Tibial artery (tissue), 4 donors: ENCODE measurements around the gene FYTTD1.

Experiments
- DNase-seq, 2 donors: peaks; one replicate each; pipeline ENCODE4 v3.0.0-alpha.2; 2019
- H3K27ac ChIP-seq, 2 donors: fragments of 200-600 bp; sonication (generic) in 1 of 2; 1 replicate in 1 of 2; 2 replicates in 1 of 2; pipeline ENCODE4 v1.5.1; 2018 to 2019; ENCODE audit warnings: mild to moderate bottlenecking in 1 of 2
- H3K27me3 ChIP-seq, 2 donors: fragments of 200-600 bp; sonication (generic) in 1 of 2; one replicate each; pipeline versions ENCODE4 v1.5.1 to v1.6.0; 2016 to 2019
- H3K36me3 ChIP-seq, 3 donors: fragments of 200-600 bp; sonication (generic) in 2 of 3; one replicate each; pipeline ENCODE4 v1.5.1; 2016 to 2019; ENCODE audit warnings: mild to moderate bottlenecking in 2 of 3
- H3K4me1 ChIP-seq, 4 donors: fragments of 200-600 bp; sonication (generic) in 2 of 4; 1 replicate in 3 of 4; 2 replicates in 1 of 4; pipeline ENCODE4 v1.5.1; 2016 to 2019
- H3K4me3 ChIP-seq, 2 donors: fragments of 200-600 bp; sonication (generic) in 1 of 2; 1 replicate in 1 of 2; 2 replicates in 1 of 2; pipeline ENCODE4 v1.5.1; 2018 to 2019; ENCODE audit warnings: mild to moderate bottlenecking in 2 of 2
- H3K9me3 ChIP-seq, 3 donors: fragments of 200-600 bp; sonication (generic) in 1 of 3; one replicate each; pipeline ENCODE4 v1.5.1; 2016 to 2019
- intact Hi-C: fragments of 100-400 bp; cut with DNase I; formaldehyde crosslinking; loops from one replicate; pipeline ENCODE4 v1.15.0; 2023; ENCODE audit warnings: low total_unique reads
- TF ChIP-seq, protein P1 (sequence below), 2 experiments: fragments of 200-600 bp in 1 of 2; fragments of 450-650 bp in 1 of 2; IDR thresholded peaks; one replicate each; pipeline ENCODE4 v1.5.1; 2017 to 2019; ENCODE audit warnings: antibody characterized with exemption in 2 of 2, mild to moderate bottlenecking in 1 of 2, moderate library complexity in 1 of 2

Gene FYTTD1

DNA sequence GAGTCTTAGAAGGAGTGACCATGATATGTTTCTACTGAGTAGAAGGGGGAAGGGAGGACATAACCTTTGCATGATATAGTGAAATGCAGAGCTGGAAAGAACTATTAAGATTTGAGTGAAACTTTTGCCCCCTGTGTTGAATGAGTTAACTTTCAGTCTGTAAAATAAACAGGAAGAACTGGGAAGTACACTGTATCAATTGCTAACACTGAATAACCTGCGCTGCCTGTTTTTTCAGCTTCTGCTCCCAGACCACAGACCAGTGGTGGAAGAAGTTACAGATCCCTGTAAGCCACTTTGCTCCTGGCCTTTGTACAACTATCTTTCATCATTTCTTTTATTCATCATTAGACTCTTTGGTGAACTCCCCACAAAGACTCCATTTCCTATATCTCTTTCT is 37.7 kb downstream of the FYTTD1 start:
- intact Hi-C loops = no loop called here
- TF ChIP-seq, protein P1, sequence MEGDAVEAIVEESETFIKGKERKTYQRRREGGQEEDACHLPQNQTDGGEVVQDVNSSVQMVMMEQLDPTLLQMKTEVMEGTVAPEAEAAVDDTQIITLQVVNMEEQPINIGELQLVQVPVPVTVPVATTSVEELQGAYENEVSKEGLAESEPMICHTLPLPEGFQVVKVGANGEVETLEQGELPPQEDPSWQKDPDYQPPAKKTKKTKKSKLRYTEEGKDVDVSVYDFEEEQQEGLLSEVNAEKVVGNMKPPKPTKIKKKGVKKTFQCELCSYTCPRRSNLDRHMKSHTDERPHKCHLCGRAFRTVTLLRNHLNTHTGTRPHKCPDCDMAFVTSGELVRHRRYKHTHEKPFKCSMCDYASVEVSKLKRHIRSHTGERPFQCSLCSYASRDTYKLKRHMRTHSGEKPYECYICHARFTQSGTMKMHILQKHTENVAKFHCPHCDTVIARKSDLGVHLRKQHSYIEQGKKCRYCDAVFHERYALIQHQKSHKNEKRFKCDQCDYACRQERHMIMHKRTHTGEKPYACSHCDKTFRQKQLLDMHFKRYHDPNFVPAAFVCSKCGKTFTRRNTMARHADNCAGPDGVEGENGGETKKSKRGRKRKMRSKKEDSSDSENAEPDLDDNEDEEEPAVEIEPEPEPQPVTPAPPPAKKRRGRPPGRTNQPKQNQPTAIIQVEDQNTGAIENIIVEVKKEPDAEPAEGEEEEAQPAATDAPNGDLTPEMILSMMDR (IDR thresholded peaks at IDR 0.05) = no peak
- H3K27me3 ChIP-seq = no peaks in the 10 kb centered on the region
- H3K27ac ChIP-seq = no peak overlapping the region
- peaks cover 2 to 30% (median 19%) of the 10 kb centered on the region in 3 donors for H3K36me3 ChIP-seq
- H3K4me1 ChIP-seq = no peaks in the 10 kb centered on the region
- no peak for DNase-seq
- H3K9me3 ChIP-seq = no peaks in the 10 kb centered on the region
- H3K4me3 ChIP-seq = no peak overlapping the region

- Histone ChIP-seq H3K27me3 (no peaks in the 10 kb centered on the region), H3K36me3 (peaks cover 0 to 13% (median 7%) of the 10 kb centered on the region in 3 donors), H3K9me3 (no peaks in the 10 kb centered on the region), H3K27ac (no peak overlapping the region), H3K4me3 (no peak overlapping the region), H3K4me1 (peaks cover 0 to 19% (median 12%) of the 10 kb centered on the region in 4 donors)
- DNase-seq = no peak
- intact Hi-C loops = no loop called here
- TF ChIP-seq, protein P1 (IDR thresholded peaks at IDR 0.05) = no peak
Measured at GRCh38 chr3:197789309-197789708, 39.6 kb downstream of the FYTTD1 start.

- intact Hi-C loops = no loop called here
- Histone ChIP-seq H3K36me3 (peaks cover 0 to 7% (median 7%) of the 10 kb centered on the region in 3 donors), H3K9me3 (no peaks in the 10 kb centered on the region), H3K27ac (no peak overlapping the region), H3K4me1 (peaks cover 0 to 26% (median 16%) of the 10 kb centered on the region in 4 donors), H3K4me3 (no peak overlapping the region), H3K27me3 (no peaks in the 10 kb centered on the region)
- TF ChIP-seq, protein P1 (IDR thresholded peaks at IDR 0.05) = no peak
- DNase-seq = no peak
Measured at GRCh38 chr3:197790033-197790432, 40.4 kb downstream of the FYTTD1 start.

DNA sequence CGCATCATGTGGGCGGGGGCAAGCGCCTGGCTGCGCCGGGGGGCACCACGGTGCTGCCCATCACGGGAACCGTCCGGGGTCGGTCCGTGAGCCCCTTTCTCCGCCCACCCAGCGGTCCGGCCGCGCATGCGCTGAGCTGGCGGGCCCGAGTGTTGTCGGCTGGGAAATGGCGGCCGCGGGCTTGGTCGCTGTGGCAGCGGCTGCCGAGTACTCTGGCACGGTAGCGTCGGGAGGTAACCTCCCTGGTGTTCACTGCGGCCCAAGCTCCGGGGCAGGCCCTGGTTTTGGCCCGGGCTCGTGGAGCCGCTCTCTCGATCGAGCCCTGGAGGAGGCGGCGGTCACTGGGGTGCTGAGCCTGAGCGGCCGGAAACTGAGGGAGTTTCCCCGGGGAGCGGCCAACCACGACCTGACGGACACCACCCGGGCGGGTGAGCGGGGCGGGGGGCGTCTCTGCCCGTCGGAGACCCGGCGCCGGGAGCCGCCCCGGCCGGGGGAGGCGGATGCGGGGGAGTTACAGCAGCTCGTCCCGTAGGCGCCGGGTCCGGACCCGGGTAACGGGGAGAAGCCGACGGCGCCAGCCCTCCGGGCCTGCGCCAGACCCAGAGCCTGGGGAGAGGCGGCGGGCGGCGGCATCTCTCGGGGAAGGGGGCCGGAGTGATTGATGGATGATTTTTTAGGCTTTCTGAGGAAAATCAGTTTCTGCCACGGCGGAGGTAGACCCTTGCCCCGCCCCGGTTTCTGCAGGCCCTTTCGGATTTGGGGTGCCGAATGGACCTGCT is 41.6 kb downstream of the FYTTD1 start, which contains the start of gene LRCH3:
TSS of gene LRCH3 (plus strand) at position 142 of the 779 bp plus-strand sequence. CDS start at position 167, 25 bp downstream.
- H3K9me3 ChIP-seq = no peaks in the 10 kb centered on the region
- H3K4me3 ChIP-seq = peak within 1 kb of the TSS; percentile 71 to 76
- no peaks in the 10 kb centered on the region for H3K27me3 ChIP-seq
- H3K36me3 ChIP-seq = no peaks in the 10 kb centered on the region
- peak; percentile 76 to 88 for DNase-seq
- intact Hi-C loops = no loop called here
- TF ChIP-seq, protein P1 (IDR thresholded peaks at IDR 0.05) = no peak
- H3K4me1 ChIP-seq = peaks cover 0 to 38% (median 17%) of the 10 kb centered on the region in 4 donors
- peak within 1 kb of the TSS; percentile 92 to 95 for H3K27ac ChIP-seq

GRCh38 chr3:197791892-197792647 is 42.4 kb downstream of the FYTTD1 start:
- DNase-seq = no peak
- Histone ChIP-seq H3K27ac (peak overlapping the region; percentile 92 to 95), H3K4me1 (peaks cover 0 to 43% (median 17%) of the 10 kb centered on the region in 4 donors), H3K9me3 (no peaks in the 10 kb centered on the region), H3K27me3 (no peaks in the 10 kb centered on the region), H3K36me3 (no peaks in the 10 kb centered on the region), H3K4me3 (peak overlapping the region; percentile 71 to 76)
- TF ChIP-seq, protein P1 (IDR thresholded peaks at IDR 0.05) = no peak
- intact Hi-C loops = no loop called here
